SHP77 (cell line): ENCODE data around the gene CNTNAP2.
"Not testable (repeated sequence)": the region's sequence is repeated elsewhere in the genome, so short reads cannot be mapped to it uniquely, and the experiment has no call there.

Experiments used
- DNase-seq, 2 experiments: peaks; one replicate each; lab custom pipeline; 2025; lab: John Stamatoyannopoulos, UW

The CNTNAP2 gene

GRCh38 chr7:147564786-147565476, 1448.3 kb downstream of the CNTNAP2 start:
- DNase-seq, result no peak

- DNase-seq, result no peak
Observed at GRCh38 chr7:147567043-147567442, 1450.4 kb downstream of the CNTNAP2 start.

GRCh38 chr7:147569116-147569913, 1452.7 kb downstream of the CNTNAP2 start:
- DNase-seq, result no peak

- DNase-seq, result no peak
Observed at GRCh38 chr7:147570390-147570789, 1453.8 kb downstream of the CNTNAP2 start.

- no peak for DNase-seq
Observed at GRCh38 chr7:147571436-147572185, 1455.0 kb downstream of the CNTNAP2 start.

- DNase-seq, result no peak
Observed at GRCh38 chr7:147578196-147578595, 1461.6 kb downstream of the CNTNAP2 start.

- DNase-seq, result no peak
Observed at GRCh38 chr7:147579148-147579547, 1462.5 kb downstream of the CNTNAP2 start.

GRCh38 chr7:147584771-147585193, 1468.2 kb downstream of the CNTNAP2 start:
- no peak for DNase-seq

GRCh38 chr7:147586110-147586509, 1469.5 kb downstream of the CNTNAP2 start:
- no peak for DNase-seq

GRCh38 chr7:147586526-147586925, 1469.9 kb downstream of the CNTNAP2 start:
- no peak for DNase-seq

GRCh38 chr7:147593271-147594057, 1476.9 kb downstream of the CNTNAP2 start:
- DNase-seq, result no peak

- DNase-seq, result no peak
Observed at GRCh38 chr7:147595042-147595441, 1478.4 kb downstream of the CNTNAP2 start.

- DNase-seq, result not testable (repeated sequence)
Observed at GRCh38 chr7:147598687-147599086, 1482.1 kb downstream of the CNTNAP2 start.

- DNase-seq, result no peak
Observed at GRCh38 chr7:147605323-147605722, 1488.7 kb downstream of the CNTNAP2 start.

- DNase-seq, result no peak
Observed at GRCh38 chr7:147607157-147607800, 1490.7 kb downstream of the CNTNAP2 start.

- no peak for DNase-seq
Observed at GRCh38 chr7:147611431-147611830, 1494.8 kb downstream of the CNTNAP2 start.

- no peak for DNase-seq
Observed at GRCh38 chr7:147635288-147635687, 1518.7 kb downstream of the CNTNAP2 start.

- no peak for DNase-seq
Observed at GRCh38 chr7:147636553-147636952, 1520.0 kb downstream of the CNTNAP2 start.

- DNase-seq, result no peak
Observed at GRCh38 chr7:147638566-147638965, 1522.0 kb downstream of the CNTNAP2 start.

GRCh38 chr7:147639037-147639436, 1522.4 kb downstream of the CNTNAP2 start:
- no peak for DNase-seq

GRCh38 chr7:147639751-147640150, 1523.2 kb downstream of the CNTNAP2 start:
- DNase-seq, result no peak
